ENCODE results near the gene SUPT7L. TPM values are rescaled to one million over a fixed set of nuclear protein-coding genes. Genes with fewer than 3 reads are reported as not detected.
"Not testable (repeated sequence)": the region's sequence is repeated elsewhere in the genome, so short reads cannot be mapped to it uniquely, and the experiment has no call there.

The SUPT7L gene
- total RNA-seq, 2 donors from 2014 or later: 16.1 to 25.0 TPM

DNA sequence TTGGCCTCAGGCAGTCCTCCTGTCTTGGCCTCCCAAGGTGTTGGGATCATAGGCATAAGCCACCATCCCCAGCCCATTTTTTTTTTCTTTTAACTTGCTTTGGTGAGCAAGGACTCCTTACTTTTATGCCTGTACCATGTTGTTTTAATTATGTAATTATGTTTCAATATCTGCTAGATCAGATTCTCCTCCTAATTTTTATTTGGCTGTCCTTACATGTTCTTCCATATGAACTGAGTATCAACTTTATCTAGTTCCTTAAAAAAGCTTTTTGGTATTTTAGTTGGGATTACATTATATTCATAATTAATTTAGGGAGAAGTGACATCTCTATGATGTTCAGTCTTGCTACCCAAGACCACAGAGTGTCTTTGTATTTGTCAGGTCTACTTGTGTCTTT lies 18.2 kb downstream of the SUPT7L start:
- Histone ChIP-seq H3K27ac (no peak overlapping the region), H3K4me3 (no peak overlapping the region), H3K36me3 (peaks cover 67% of the 10 kb centered on the region), H3K9me3 (no peaks in the 10 kb centered on the region), H3K4me1 (no peaks in the 10 kb centered on the region), H3K27me3 (no peaks in the 10 kb centered on the region)
- no peak for DNase-seq (ENCODE audit: low spot score)
- no peak for TF ChIP-seq CTCF (IDR thresholded peaks at IDR 0.05)

GRCh38 chr2:27640722-27641245 lies 22.6 kb downstream of the SUPT7L start:
- no peak overlapping the region for H3K27ac ChIP-seq
- TF ChIP-seq CTCF (IDR thresholded peaks at IDR 0.05): no peak
- no peak for DNase-seq (ENCODE audit: low spot score)
- no peaks in the 10 kb centered on the region for H3K4me1 ChIP-seq
- H3K27me3 ChIP-seq: no peaks in the 10 kb centered on the region
- peaks cover 76% of the 10 kb centered on the region for H3K36me3 ChIP-seq
- H3K4me3 ChIP-seq: no peak overlapping the region
- H3K9me3 ChIP-seq: no peaks in the 10 kb centered on the region

- Histone ChIP-seq H3K36me3 (peaks cover 88% of the 10 kb centered on the region), H3K27ac (no peak overlapping the region), H3K9me3 (no peaks in the 10 kb centered on the region), H3K4me1 (no peaks in the 10 kb centered on the region), H3K27me3 (no peaks in the 10 kb centered on the region), H3K4me3 (no peak overlapping the region)
- no peak for DNase-seq (ENCODE audit: low spot score)
- TF ChIP-seq CTCF (IDR thresholded peaks at IDR 0.05): no peak
Observed at GRCh38 chr2:27638709-27639108, 24.7 kb downstream of the SUPT7L start.

GRCh38 chr2:27638037-27638637 lies 25.3 kb downstream of the SUPT7L start:
- no peaks in the 10 kb centered on the region for H3K4me1 ChIP-seq
- no peak overlapping the region for H3K4me3 ChIP-seq
- no peak for DNase-seq (ENCODE audit: low spot score)
- no peaks in the 10 kb centered on the region for H3K9me3 ChIP-seq
- H3K27me3 ChIP-seq: no peaks in the 10 kb centered on the region
- no peak for TF ChIP-seq CTCF (IDR thresholded peaks at IDR 0.05)
- peaks cover 85% of the 10 kb centered on the region for H3K36me3 ChIP-seq
- H3K27ac ChIP-seq: no peak overlapping the region

DNA sequence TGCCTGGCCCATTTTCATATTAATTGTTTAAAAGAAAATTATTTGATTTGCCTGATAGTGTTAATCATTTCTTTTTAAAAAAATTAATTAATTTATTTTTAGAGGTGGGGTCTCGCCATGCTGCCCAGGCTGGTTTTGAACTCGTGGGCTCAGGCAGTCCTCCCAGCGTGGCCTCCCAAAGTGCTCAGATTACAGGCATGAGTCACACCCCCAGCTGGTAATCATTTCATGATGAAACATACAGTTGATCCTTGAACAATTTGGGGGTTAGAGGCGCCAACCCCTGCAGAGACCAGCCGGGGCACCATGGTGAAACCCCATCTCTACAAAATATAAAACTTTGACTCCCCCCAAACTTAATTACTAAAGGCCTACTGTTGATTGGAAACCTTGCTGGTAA lies 26.6 kb downstream of the SUPT7L start:
- H3K27ac ChIP-seq: no peak overlapping the region
- H3K4me1 ChIP-seq: no peaks in the 10 kb centered on the region
- no peaks in the 10 kb centered on the region for H3K27me3 ChIP-seq
- TF ChIP-seq CTCF (IDR thresholded peaks at IDR 0.05): no peak
- peaks cover 74% of the 10 kb centered on the region for H3K36me3 ChIP-seq
- no peak overlapping the region for H3K4me3 ChIP-seq
- DNase-seq (ENCODE audit: low spot score): no peak
- H3K9me3 ChIP-seq: no peaks in the 10 kb centered on the region

- no peak for TF ChIP-seq CTCF (IDR thresholded peaks at IDR 0.05)
- H3K27ac ChIP-seq: no peak overlapping the region
- no peaks in the 10 kb centered on the region for H3K27me3 ChIP-seq
- H3K36me3 ChIP-seq: peaks cover 51% of the 10 kb centered on the region
- no peak overlapping the region for H3K4me3 ChIP-seq
- DNase-seq (ENCODE audit: low spot score): no peak
- H3K4me1 ChIP-seq: peaks cover 0 to 7% of the 10 kb centered on the region in 2 donors
- H3K9me3 ChIP-seq: no peaks in the 10 kb centered on the region
Observed at GRCh38 chr2:27634291-27634690, 29.1 kb downstream of the SUPT7L start.

DNA sequence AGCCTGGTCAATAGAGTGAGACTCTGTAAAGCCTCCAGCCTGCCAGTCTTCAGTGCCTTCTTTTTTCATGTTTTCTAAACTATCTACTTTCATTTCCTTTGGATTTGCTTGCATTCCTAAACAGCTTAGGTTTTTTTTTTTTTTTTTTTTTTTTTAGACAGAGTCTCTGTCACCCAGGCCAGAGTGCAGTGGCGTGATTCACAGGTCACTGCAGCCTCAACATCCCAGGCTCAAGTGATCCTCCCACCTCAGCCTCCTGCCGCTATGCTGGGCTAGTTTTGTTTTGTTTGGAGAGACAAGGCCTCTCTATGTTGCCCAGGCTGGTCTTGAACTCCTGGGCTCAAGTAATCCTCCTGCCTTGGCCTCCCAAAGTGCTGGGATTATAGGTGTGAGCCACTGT lies 33.2 kb downstream of the SUPT7L start:
- not testable (repeated sequence) for H3K9me3 ChIP-seq; DNase-seq (ENCODE audit: low spot score); H3K4me3 ChIP-seq; H3K27me3 ChIP-seq; H3K27ac ChIP-seq
- H3K36me3 ChIP-seq: peaks cover 17% of the 10 kb centered on the region
- peaks cover 0 to 16% of the 10 kb centered on the region in 2 donors for H3K4me1 ChIP-seq
